GM21619 (cell line): ENCODE data around the gene ENO1.

Source experiments
- ATAC-seq: cut with Tn5 transposase; IDR thresholded peaks from one replicate; pipeline ENCODE4 v1.9.1; 2021; ENCODE audit not compliant: unreplicated experiment

ENO1 gene

GRCh38 chr1:8871965-8872399, 6.5 kb downstream of the ENO1 start:
- no peak for ATAC-seq

- ATAC-seq = no peak
These were observed 6.9 kb downstream of the ENO1 start for GRCh38 chr1:8871539-8871935.

- ATAC-seq = no peak
These were observed 7.6 kb downstream of the ENO1 start for GRCh38 chr1:8870616-8871538.

GRCh38 chr1:8870103-8870502, 8.4 kb downstream of the ENO1 start:
- no peak for ATAC-seq

GRCh38 chr1:8867878-8868567, 10.5 kb downstream of the ENO1 start:
- ATAC-seq = no peak

- no peak for ATAC-seq
These were observed 11.6 kb downstream of the ENO1 start for GRCh38 chr1:8866792-8867415.

- no peak for ATAC-seq
These were observed 12.2 kb downstream of the ENO1 start for GRCh38 chr1:8866173-8866791.

GRCh38 chr1:8864713-8865344, 13.7 kb downstream of the ENO1 start:
- ATAC-seq = no peak

GRCh38 chr1:8863794-8864233, 14.7 kb downstream of the ENO1 start:
- no peak for ATAC-seq

- no peak for ATAC-seq
These were observed 15.3 kb downstream of the ENO1 start for GRCh38 chr1:8863138-8863537.

GRCh38 chr1:8862528-8862927, 16.0 kb downstream of the ENO1 start:
- no peak for ATAC-seq

- no peak for ATAC-seq
These were observed 17.6 kb downstream of the ENO1 start for GRCh38 chr1:8860738-8861516.

GRCh38 chr1:8858888-8859706, 19.4 kb downstream of the ENO1 start:
- no peak for ATAC-seq

GRCh38 chr1:8858112-8858668, 20.3 kb downstream of the ENO1 start:
- ATAC-seq = no peak

- no peak for ATAC-seq
These were observed 21.6 kb downstream of the ENO1 start for GRCh38 chr1:8856689-8857412.

GRCh38 chr1:8854240-8854639, 24.2 kb downstream of the ENO1 start:
- no peak for ATAC-seq

GRCh38 chr1:8851060-8851459, 27.4 kb downstream of the ENO1 start:
- ATAC-seq = no peak
